ENCODE measurements around the gene GLIPR1L1. TPM values are rescaled to one million over a fixed set of nuclear protein-coding genes. Genes with fewer than 3 reads are reported as not detected.
A peak's percentile ranks its signal among the peaks of the same experiment; 100 is the strongest.

Gene GLIPR1L1, protein sequence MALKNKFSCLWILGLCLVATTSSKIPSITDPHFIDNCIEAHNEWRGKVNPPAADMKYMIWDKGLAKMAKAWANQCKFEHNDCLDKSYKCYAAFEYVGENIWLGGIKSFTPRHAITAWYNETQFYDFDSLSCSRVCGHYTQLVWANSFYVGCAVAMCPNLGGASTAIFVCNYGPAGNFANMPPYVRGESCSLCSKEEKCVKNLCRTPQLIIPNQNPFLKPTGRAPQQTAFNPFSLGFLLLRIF
- total RNA-seq (under 0.01 TPM in 1 of 2 replicates, not detected in the other), polyA plus RNA-seq (not detected in 2 replicates), polyA minus RNA-seq (ENCODE audit: low replicate concordance) (not detected in 2 replicates)
- not detected in 2 replicates for polyA plus RNA-seq (2012)

DNA sequence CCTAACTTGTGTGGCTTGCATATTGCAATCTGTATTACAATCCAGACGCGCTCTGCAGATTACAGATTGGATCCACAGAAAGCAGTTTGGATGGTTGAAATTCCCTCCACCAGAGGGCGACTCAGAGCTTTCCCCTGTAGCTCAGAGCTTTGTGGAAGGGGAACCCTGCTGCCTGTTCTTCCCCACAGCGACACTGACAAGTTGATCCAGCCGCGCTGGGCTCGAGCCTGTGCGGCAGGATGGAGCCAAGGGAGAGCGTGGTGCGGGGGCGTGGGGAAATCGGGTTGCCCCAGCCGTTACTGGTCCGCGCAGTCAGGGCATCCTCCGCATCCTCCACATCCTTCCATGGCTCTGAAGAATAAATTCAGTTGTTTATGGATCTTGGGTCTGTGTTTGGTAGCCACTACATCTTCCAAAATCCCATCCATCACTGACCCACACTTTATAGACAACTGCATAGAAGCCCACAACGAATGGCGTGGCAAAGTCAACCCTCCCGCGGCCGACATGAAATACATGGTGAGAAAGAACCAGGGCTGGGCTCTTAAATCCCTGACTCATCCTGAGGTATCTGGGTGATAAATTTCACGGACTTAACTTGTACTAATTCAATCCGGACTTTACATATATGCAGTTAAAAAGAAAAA lies at the start of gene GLIPR1L1:
Gene GLIPR1L1 (plus strand): TSS at position 287 of the 647 bp plus-strand sequence. CDS start 59 bp downstream, at position 346.
- DNase-seq (ENCODE audit: low read depth in 2 of 2), result peak; percentile 89 to 90
- peak within 1 kb of the TSS; percentile 91 for H3K4me2 ChIP-seq (ENCODE audit: extremely low read depth, insufficient read depth, low read length)
- no peaks in the 10 kb centered on the region for H4K20me1 ChIP-seq (ENCODE audit: control insufficient read depth, extremely low read depth, insufficient read depth, low read length)
- peaks cover 3% of the 10 kb centered on the region for H3K4me1 ChIP-seq (ENCODE audit: control insufficient read depth, extremely low read depth, insufficient read depth, low read length)
- H3K4me3 ChIP-seq (replicated peaks in 1 of 4; ENCODE audit: control extremely low read depth in 1 of 4, insufficient read depth in 1 of 4, low read depth in 3 of 4, low read length in 4 of 4), result peak within 1 kb of the TSS; percentile 46 to 80 (median 62)
- peak within 1 kb of the TSS; percentile 45 for H3K9ac ChIP-seq (ENCODE audit: insufficient read depth, low read length)
- H2AFZ ChIP-seq (ENCODE audit: low read length), result peak within 1 kb of the TSS; percentile 96
- H3K79me2 ChIP-seq (ENCODE audit: control insufficient read depth, insufficient read depth, low read length), result no peaks in the 10 kb centered on the region
- peak within 1 kb of the TSS; percentile 65 for H3K27ac ChIP-seq (ENCODE audit: insufficient read depth, low read length)
- no peaks in the 10 kb centered on the region for H3K36me3 ChIP-seq (ENCODE audit: control insufficient read depth, insufficient read depth, low read length)
- H3K9me3 ChIP-seq (ENCODE audit: control insufficient read depth, insufficient read depth, low read depth, low read length), result no peaks in the 10 kb centered on the region
- peak; percentile 77 to 82 for TF ChIP-seq CTCF (conservative IDR thresholded peaks at IDR 0.05 in 1 of 2, IDR thresholded peaks at IDR 0.05 in 1 of 2; ENCODE audit: low read depth in 1 of 2, low read length in 2 of 2)
- no peak for TF ChIP-seq EZH2 (IDR thresholded peaks at IDR 0.05; ENCODE audit: low read length, missing control alignments)
- H3K27me3 ChIP-seq (ENCODE audit: control insufficient read depth, insufficient read depth, low read length), result no peaks in the 10 kb centered on the region

DNA sequence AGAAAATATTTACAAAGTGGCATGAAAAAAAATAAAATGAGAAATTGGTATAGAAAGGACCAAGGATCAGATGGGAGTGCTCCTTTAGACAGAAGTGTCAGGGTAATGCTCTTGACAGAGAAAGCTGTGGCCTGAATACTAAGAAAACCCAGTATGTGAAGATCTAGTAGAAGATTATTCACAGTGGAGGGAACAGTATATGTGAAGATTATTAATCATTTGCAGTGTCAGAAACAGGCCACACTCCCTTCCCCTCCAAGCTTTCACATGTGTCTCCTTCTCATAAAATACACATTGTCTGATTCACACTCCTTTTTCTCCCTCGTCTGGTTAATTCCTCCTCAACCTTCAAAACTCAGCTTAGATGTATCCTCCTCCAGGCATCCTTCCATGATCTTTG lies 45.6 kb upstream of the GLIPR1L1 start:
- H3K27me3 ChIP-seq (ENCODE audit: control insufficient read depth, insufficient read depth, low read length), result no peaks in the 10 kb centered on the region

More for the DNA sequence above, 45.6 kb upstream of the GLIPR1L1 start:
- Histone ChIP-seq H3K9me3 (ENCODE audit: control insufficient read depth, insufficient read depth, low read depth, low read length) (no peaks in the 10 kb centered on the region), H3K4me2 (ENCODE audit: extremely low read depth, insufficient read depth, low read length) (no peak overlapping the region), H3K27ac (ENCODE audit: insufficient read depth, low read length) (no peak overlapping the region), H3K4me1 (ENCODE audit: control insufficient read depth, extremely low read depth, insufficient read depth, low read length) (no peaks in the 10 kb centered on the region), H2AFZ (ENCODE audit: low read length) (peak overlapping the region; percentile 35), H4K20me1 (ENCODE audit: control insufficient read depth, extremely low read depth, insufficient read depth, low read length) (no peaks in the 10 kb centered on the region), H3K79me2 (ENCODE audit: control insufficient read depth, insufficient read depth, low read length) (no peaks in the 10 kb centered on the region), H3K9ac (ENCODE audit: insufficient read depth, low read length) (no peak overlapping the region), H3K4me3 (replicated peaks in 1 of 4; ENCODE audit: control extremely low read depth in 1 of 4, insufficient read depth in 1 of 4, low read depth in 3 of 4, low read length in 4 of 4) (no peak overlapping the region), H3K36me3 (ENCODE audit: control insufficient read depth, insufficient read depth, low read length) (no peaks in the 10 kb centered on the region)
- no peak for TF ChIP-seq EZH2 (IDR thresholded peaks at IDR 0.05; ENCODE audit: low read length, missing control alignments)
- TF ChIP-seq CTCF (conservative IDR thresholded peaks at IDR 0.05 in 1 of 2, IDR thresholded peaks at IDR 0.05 in 1 of 2; ENCODE audit: low read depth in 1 of 2, low read length in 2 of 2), result no peak
- DNase-seq (ENCODE audit: low read depth in 2 of 2), result no peak
